ENCODE measurements around the gene NDUFAF2.
A peak's percentile ranks its signal among the peaks of the same experiment; 100 is the strongest.

The NDUFAF2 gene

DNA sequence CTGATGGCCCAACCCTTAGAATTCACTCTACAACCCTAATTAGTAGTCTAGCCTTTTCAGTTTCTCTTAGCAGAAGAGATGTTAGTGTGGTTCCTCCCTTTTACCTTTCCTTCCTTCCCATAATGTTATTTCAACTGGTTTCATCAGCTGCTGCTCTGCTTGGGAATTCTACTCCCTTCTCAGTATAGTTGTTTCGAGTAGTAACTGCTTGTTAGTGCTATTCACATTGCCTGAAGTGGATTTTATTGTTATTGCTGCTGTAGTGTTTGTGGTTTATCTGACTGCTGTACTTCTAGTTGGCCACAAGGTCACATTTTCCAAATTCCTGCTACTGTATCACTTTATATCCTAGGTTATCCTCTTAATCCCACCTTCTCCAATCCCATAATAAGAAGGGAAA is 187.6 kb downstream of the NDUFAF2 start:
- no peak for DNase-seq

DNA sequence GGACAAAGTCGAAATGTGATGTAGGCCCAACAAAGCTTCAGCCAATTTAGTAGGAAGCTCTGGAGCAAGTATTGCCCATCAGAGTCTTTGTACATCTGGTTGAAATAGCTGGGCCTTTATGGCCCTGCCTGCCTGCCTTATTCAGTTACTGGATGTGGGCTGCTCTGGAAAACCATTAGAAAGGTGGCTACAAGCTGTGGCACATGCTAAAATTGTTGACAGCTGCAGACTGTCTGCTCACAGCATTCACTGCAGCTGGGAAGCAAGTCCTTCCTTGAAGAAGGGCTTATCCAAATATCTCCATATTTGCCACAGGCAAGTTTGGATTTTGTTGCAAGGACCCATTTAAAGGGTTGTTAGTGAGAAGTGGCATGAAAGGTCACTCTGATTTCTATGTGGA is 192.8 kb downstream of the NDUFAF2 start:
- no peak for DNase-seq

DNA sequence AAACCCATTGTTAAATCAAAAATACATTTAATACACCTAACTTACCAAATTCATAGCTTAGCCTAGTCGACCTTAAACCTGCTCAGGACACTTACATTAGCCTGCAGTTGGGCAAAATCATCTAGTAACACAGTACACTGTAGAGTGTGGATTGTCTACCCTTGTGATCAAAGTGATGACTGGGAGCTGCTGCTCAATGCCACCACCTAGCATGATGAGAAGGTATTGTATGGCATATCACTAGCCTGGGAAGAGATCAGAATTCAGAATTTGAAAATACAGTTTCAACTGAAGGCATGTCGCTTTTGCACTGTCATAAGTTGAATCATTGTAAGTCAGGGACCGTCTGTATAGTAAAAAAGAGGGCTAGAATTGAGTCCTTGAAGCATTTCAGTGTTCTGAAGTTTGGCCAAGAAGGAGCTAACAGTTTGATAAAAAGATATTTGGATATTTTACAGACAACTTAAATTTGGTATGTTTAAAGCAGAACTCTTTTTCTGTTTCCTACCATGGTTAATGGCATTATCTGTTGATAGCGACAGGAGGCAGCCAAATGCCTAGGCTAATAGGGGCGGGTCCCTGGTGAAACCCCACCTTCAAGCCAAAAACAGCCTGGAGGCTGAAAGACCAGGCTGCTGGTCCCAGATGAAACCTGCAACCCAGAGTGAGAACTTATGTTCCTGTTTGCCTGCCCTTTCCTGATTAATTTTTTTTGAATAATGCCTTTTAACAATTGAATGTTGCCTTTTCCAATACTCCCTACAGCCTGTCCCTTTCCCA is 194.3 kb downstream of the NDUFAF2 start:
- no peak for DNase-seq

DNA sequence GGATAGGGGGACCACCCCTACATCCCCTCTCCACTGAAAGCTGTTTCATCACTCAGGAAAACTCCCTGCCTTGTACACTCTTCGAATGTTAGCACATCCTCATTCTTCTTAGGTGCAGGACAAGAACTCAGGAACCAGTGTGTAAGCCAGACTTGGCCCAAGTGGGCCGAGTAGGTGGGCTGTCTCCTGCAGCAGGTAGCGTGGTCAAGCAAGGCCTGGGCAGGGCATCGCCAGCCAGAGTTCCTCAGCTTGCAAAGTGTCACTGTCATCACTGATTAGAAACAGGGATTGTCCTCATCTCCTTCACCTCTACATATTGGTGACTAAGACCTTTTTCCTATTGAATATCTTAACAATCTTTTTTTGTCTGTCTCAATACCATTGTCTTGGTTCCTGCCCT is 194.9 kb downstream of the NDUFAF2 start:
- DNase-seq = no peak

DNA sequence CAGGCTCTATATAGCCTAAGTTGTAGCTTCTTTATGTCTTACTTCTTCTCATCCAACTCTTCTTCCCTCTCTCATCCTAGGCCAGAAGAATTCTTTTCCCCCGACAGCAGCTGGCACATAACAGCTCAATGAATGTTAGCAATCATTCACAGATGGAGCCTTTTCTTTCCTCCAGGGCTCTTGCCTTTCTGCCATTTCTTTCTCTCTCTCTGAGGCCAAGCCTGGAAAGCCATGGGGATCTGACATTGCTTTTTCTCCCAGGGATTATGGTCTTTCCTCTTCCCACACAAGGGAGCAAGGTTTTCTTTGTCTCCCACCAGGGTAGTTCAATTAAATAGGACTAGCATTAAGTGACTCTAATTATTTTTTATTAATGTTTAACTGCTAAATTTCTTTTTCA is 196.8 kb downstream of the NDUFAF2 start:
- DNase-seq = no peak

DNA sequence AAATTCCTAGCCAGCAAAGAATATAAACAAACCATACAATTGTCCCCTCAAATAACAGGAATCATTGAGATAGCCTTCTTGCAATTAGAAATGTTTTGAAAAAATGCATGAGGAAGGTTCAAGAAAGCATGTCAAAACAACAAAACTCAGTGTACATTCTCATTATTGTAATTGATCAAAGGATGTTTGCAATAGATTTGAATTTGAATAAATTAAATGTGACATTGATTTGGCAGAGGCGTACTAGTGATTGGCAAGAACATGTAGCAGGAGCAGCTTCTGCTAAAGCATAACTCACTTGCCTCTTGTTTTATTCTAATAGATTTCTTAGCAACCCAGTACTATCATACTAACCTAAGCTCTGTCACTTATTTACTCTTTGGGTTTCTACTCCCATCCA is 197.4 kb downstream of the NDUFAF2 start:
- DNase-seq = no peak

DNA sequence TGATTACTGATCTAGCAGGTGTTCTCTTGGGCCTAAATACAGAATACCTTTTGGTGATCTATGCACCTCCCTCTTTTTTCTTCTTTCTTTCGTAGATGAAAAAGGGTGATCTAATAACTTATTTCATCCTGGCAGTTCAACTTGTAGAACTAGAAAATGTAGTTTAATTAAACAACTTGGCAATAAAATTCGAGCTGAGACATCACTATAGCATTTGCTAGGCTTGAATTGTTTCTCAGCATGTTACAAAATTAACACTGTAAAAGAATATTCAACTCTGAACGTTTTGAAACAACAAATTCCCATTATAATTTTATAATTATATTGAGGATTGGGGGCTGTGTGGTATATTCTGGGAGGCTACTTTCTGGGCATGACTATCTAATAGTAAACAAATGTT is 197.8 kb downstream of the NDUFAF2 start:
- DNase-seq = no peak

DNA sequence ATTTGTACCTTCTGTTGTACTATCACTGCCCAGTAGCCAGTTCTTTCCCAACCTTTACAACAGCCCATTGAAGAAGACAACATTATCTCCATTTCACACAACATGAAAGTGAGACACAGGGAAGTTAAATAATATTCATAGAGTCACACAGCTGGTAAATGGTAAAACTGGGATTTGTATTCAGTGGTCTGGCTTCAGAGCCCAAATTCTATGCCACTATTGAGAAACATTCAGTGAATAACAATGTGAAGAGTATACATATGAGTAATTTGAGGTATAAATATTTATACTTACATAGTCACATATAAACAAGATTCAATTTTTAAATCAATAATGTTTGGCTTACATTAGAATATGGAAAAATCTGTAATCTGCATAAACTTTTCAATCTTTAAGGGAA is 203.5 kb downstream of the NDUFAF2 start:
- DNase-seq = no peak

DNA sequence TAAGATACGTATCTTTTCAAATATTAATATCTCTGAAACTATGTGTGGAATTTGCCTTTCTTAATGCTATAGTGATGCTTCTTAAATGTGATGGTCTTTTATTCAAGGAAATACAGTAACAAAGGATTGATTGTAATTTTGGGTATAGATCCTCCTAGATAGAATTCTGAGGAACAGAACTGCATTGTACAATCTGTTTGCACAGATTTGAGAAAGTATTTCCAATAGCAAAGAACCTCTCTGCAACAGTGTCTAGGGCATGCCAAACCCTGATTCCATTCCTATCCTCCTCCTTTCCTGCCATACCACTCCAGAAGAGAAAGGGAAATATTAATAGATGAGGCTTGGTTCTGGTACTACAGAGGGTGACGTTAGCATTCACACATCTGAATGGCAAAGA is 206.9 kb downstream of the NDUFAF2 start:
- DNase-seq = no peak

DNA sequence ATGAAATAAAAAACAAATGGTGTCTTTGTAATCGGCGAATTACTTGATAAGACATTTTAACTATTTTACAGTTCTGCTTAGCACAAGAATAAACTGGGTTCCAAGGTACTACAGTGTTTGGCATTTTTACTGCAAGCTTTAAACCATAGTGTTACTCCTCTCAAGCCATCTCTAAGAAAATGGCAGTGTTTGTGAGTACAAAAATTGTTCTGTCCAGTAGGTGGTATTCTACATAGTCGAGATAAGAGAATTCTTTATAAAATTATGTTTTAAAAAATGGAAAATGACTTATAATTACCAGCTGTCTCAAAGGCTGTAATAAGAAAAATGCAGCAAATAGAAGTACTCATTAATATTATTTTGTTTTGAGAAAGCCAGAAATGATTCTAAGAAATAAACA is 214.1 kb downstream of the NDUFAF2 start:
- DNase-seq = no peak

DNA sequence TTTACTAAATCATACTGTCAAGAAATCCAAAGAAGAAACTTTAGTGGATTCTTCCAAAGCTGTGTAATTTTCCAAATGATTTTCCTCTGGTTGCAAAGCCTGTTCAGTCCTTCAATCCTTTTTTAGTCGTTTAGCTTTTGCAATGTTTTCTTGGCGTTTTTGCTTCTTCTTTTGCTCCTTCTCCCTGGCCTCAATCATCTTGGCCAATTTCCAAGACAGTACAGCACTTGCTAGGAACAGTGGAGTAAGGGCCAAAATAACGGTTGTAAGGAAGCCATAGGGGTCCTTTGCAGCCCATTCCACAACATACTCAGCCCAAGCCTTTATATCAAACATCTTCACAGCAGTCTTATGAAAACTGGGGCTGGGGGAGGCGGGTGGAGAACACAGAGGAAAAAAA is 214.8 kb downstream of the NDUFAF2 start:
- DNase-seq = peak; percentile 18 to 41

DNA sequence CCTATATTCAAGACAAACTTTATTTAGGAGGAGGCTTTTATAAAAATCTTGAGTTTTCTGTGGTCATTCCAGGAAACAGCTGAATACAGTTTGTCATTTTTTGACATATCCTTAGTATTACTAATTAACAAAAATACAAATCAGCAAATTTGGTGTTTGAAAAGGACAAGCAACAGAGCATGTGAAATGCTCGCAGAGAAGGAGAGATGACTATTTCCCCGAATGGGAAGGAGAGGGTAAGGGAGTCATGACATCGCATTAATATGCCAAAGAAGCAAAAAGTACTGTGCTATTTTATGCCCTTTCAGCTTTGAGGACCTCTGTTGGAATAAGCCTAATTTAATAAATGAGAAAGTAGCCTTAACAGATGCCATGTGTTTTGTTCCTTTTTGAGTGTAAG is 215.5 kb downstream of the NDUFAF2 start:
- no peak for DNase-seq

DNA sequence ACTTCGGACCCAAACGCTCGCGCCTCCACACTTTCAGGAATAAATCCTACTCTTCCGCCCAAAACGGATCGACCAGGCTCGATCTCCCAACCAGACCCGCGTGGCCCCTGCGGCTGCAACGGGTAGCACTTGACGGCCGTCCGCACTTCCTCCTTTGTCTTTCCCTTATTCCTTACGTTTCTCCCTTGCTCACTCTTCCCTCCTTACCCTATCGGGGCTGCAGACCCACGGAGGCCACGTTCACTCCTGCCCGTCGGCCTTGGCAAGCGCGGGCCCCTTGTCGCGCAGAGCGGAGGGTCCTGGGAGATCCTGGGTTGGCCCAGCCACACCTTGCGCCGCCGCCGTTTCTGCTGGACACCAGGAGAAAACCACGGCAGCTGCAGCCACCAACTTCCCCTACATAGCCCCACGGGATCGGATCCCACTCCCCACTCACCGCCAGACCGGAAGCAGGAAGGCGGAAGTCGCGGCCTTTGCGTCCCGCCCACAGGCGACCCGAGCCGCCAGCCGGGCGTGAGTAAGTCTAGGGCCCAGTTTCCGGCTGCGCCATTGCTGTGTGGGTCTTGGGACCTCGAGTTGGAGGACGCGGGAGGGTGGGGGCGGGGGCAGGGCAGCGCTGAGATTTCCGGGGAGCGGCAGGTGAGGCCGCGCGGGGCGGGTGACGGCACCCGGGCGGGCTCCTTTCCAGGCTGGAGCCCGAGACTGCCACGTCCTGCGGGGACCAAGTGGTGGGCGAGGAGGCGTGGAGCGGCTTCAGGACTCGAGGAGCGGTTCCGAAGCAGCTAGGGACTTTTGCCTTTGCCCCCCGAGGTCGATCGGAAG is 217.2 kb downstream of the NDUFAF2 start, which contains the start of gene SMIM15:
SMIM15 (minus strand) TSS at position 459 of the 822 bp plus-strand sequence. CDS start 2,297 bp downstream, outside the sequence.
- DNase-seq = peak; percentile 16 to 20

DNA sequence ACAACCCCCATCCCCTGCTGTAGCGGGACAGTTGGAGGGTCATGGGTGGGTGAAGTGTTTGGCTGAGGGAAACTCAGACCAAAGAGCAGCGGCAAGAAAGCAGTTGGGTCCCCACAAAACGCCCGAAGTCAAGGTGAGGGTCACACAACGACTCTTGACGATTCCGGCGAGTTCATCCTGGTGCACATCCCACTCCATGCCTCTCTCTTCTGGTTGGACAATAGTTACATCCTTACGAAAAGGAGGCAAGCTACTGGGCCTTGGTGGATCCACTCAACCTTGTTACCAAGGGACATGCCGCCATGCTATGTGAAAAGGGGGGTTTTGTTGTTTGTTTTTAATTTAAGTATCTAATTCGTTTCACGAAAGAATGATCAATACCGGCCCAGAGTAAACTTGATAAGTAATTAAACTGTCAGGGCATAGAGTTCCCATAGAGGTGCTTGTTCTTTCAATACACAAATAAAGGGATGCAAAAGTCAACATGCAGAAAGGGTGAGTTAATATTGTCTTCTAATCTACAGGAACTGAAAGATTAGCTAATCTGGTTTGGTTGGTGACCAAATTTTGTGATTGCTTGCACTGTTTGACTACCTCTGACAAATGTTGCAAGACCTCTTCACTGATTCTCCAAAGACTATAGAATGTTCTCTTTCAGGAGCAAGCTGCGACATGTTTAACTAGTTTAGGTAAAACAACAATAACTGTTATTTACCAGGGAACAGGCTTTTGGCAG is 218.0 kb downstream of the NDUFAF2 start:
- no peak for DNase-seq

DNA sequence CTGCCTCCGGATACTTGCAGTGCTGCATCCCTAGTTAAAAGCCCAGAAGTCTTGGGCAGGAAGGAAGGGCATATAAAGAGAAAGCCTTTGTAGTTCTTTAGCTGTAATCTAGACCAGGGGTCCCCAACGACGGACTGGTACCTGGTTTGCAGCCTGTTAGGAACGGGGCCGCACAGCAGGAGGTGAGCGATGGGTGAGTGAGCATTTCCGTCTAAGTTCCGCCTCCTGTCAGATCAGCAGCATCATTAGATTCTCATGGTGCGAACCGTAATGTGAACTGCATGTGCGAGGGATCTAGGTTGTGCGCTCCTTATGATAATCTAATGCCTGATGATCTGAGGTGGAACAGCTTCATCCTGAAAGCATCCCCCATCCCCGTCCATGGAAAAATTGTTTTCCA is 218.9 kb downstream of the NDUFAF2 start:
- DNase-seq = no peak

DNA sequence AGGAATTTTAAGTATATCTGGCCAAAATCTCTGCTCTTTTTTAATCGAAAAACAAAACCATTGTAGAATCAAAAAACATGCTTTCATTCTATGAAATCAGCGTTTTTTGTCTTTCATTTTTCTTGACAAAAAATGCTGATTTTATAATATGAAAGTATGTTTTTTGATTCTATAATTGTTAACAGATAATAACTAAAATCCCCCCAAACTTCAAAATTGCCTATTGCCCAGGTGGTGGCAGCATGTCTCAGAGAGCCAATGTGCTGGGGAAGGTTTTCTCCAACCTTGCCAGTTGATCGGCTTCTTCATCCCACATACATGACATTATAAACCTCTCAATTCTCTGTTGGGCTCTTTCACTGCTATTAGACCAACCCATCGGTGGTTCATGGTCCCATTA is 222.4 kb downstream of the NDUFAF2 start:
- DNase-seq = no peak

DNA sequence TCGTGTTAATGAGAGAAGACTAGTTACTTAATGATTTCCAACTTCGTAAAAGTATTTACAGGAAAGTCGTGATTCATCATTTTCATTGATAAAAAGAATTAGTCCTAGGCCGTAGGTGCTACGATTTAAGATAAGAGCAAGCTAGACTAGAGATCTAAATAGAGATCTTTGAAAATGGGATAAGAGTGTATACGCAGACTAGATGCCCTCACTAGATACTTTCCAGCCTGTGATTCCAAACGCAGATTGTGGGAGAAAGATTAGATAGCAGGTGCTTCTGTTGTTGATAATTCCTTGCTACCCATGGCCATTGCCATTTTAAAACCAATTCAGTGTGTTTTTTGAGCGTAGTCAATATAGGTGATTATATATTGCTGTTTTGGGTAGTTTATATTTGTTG is 223.9 kb downstream of the NDUFAF2 start:
- no peak for DNase-seq

DNA sequence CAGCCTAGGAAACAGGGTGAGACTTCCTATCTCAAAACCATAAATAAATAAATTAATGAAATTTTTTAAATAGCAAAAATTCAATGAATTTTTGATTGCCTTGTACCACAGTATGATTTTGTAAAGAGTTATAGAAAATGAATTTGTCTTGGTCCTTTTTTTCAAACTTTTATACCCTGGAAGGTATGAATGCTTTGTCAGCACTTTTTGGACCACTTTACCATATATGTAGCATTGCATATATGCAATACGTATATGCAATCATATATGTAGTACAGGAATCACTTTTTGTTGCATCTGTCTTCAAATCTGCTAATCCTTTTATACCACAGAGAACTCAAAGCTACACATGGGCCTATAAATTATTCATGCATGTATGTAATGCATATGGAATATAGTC is 226.5 kb downstream of the NDUFAF2 start:
- no peak for DNase-seq

DNA sequence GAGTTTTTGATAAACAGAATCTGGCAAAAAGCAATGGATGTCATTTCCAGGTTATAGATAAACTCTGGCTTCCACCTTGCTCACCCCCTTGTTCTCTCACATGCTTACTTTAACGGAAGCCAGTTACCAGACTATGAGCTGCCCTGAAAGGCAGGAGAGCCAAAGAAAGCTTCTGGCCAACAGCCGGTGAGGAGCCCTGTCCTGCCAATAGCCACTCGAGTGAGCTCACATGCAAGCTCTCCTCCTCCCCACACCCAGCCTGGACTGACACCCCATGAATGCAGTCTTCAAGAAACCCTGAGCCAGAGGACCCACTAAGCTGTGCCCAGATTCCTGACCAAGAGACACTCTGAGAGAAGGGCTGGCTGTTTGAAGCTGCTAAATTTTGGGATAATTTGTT is 231.6 kb downstream of the NDUFAF2 start:
- DNase-seq = no peak

DNA sequence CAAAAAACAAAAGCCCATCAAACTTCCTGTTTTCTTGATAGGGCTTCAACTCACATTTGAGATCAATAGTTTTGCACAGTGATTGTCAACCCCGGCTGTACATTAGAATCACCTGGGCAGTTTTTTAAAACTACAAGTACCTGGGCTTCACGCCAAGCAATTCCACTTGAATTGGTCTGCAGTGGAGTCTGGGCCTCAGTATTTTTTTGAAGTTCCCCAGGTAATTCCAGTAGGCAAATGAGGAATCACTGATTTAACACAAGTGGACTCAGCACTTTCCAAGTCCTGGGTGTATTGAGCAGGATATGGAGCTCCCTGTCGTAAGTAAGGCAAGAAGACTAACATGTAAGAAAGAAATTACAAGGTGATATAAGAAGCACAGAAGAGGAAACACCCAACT is 232.1 kb downstream of the NDUFAF2 start:
- DNase-seq = no peak

DNA sequence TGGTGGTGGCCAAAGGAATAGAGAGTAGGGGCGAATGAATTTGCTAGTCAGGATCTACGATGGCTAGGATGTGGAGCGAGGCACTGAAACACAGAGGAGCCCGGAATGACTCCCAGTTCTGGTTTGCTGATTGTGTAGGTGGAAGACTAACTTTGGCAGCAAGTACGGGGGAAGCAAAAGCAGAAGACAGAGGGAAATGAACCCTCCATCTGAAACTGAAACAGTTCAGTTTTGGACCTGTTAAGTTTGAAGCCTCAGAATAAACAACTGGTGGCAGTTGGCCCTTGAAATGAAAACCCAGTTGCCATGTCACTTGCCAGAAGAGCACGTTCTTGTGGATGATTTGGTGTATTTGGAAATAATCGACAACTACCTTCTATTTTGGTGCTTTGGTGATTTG is 232.7 kb downstream of the NDUFAF2 start:
- no peak for DNase-seq

DNA sequence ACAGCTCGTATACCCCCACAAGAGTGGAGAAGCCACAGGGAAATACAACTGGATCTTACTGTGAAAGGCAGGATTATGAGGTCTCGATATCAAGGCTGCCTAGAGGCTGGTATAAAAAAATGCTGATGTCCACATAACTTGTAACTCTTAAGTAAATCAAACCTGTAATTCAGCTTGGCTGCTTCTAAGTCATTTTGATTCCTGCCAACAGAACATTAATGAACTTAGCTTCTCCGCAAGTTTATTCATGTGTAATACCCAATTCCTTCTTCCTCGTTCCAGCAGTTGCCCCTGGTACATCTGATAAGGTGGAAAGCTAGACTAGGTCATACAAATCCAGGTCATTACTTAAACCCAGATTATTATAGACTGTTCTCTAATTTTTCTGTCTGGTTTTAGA is 233.7 kb downstream of the NDUFAF2 start:
- DNase-seq = no peak

DNA sequence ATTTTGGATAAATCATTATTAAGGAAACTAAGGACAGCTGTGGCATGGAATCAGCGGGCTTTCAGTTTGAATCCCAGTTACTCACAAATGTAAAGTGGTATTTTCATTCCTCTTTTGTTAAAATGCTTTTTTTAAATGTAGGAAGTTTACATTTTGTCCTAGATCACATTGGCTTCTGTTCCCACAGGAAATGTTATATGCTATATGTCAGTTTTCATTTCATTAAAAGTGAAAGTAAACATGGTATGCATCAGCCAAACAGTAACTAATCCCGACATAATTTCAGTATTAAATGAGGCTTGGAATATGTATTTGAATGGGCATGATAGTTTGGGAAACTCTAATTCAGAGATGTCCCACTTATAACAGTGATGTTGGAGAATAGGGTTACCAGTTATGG is 235.9 kb downstream of the NDUFAF2 start:
- DNase-seq = no peak

DNA sequence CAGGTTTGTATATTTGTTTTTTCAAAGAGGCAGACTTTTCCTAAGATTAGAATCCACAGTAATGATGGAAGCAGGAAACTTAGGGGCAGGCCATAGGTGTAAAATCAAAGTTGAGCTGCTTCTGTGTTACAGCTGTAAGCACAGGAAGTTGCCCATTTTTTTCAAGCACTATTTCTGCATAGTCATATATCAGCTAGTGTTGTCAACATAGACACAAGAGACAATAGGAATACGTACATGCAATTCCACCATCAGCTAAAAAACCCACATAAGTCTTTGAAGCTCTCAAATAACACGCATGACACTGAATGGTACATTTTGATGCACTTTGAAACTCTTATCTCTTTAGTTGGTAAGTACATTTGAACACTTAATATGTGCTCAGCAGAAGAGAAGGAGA is 237.4 kb downstream of the NDUFAF2 start:
- DNase-seq = no peak
